Activated gamma-delta T cell treated with anti-CD3 and anti-CD28 coated beads, Interleukin-2, amount 50 U/mL, for 16 hours (primary cell): ENCODE data around the gene PHACTR1.
"Not testable (repeated sequence)": the region's sequence is repeated elsewhere in the genome, so short reads cannot be mapped to it uniquely, and the experiment has no call there.

Source experiments
- DNase-seq: peaks from one replicate; pipeline ENCODE4 v3.0.0-alpha.2; 2020; ENCODE audit warnings: low read depth

The PHACTR1 gene

GRCh38 chr6:12749531-12750379 is 33.2 kb downstream of the PHACTR1 start:
- no peak for DNase-seq

- DNase-seq, result no peak
Measured at GRCh38 chr6:12750416-12750815, 33.8 kb downstream of the PHACTR1 start.

GRCh38 chr6:12751694-12752325 is 35.2 kb downstream of the PHACTR1 start:
- no peak for DNase-seq

- no peak for DNase-seq
Measured at GRCh38 chr6:12753036-12753435, 36.5 kb downstream of the PHACTR1 start.

- no peak for DNase-seq
Measured at GRCh38 chr6:12760226-12760625, 43.7 kb downstream of the PHACTR1 start.

- DNase-seq, result no peak
Measured at GRCh38 chr6:12760911-12761310, 44.3 kb downstream of the PHACTR1 start.

GRCh38 chr6:12761376-12762115 is 45.0 kb downstream of the PHACTR1 start:
- DNase-seq, result no peak

- DNase-seq, result not testable (repeated sequence)
Measured at GRCh38 chr6:12762731-12763434, 46.3 kb downstream of the PHACTR1 start.

- DNase-seq, result no peak
Measured at GRCh38 chr6:12766365-12766764, 49.8 kb downstream of the PHACTR1 start.

- DNase-seq, result no peak
Measured at GRCh38 chr6:12767016-12767415, 50.4 kb downstream of the PHACTR1 start.

- DNase-seq, result no peak
Measured at GRCh38 chr6:12769556-12770256, 53.1 kb downstream of the PHACTR1 start.

- no peak for DNase-seq
Measured at GRCh38 chr6:12772416-12772815, 55.8 kb downstream of the PHACTR1 start.

- DNase-seq, result no peak
Measured at GRCh38 chr6:12776291-12776690, 59.7 kb downstream of the PHACTR1 start.

- DNase-seq, result no peak
Measured at GRCh38 chr6:12779772-12780171, 63.2 kb downstream of the PHACTR1 start.

- DNase-seq, result no peak
Measured at GRCh38 chr6:12782136-12782535, 65.6 kb downstream of the PHACTR1 start.

GRCh38 chr6:12785301-12785700 is 68.7 kb downstream of the PHACTR1 start:
- no peak for DNase-seq

GRCh38 chr6:12785921-12786320 is 69.4 kb downstream of the PHACTR1 start:
- DNase-seq, result no peak

GRCh38 chr6:12791371-12791770 is 74.8 kb downstream of the PHACTR1 start:
- DNase-seq, result no peak

- no peak for DNase-seq
Measured at GRCh38 chr6:12798326-12798725, 81.8 kb downstream of the PHACTR1 start.

GRCh38 chr6:12800120-12800519 is 83.6 kb downstream of the PHACTR1 start:
- no peak for DNase-seq

- DNase-seq, result no peak
Measured at GRCh38 chr6:12801141-12801540, 84.6 kb downstream of the PHACTR1 start.

GRCh38 chr6:12802440-12802839 is 85.9 kb downstream of the PHACTR1 start:
- no peak for DNase-seq
